ENCODE results near the gene IL19. TPM values are rescaled to one million over a fixed set of nuclear protein-coding genes. Genes with fewer than 3 reads are reported as not detected.

The IL19 gene
- total RNA-seq, 1 experiment from 2014 or later = not detected

GRCh38 chr1:206843626-206844025 lies 73.1 kb downstream of the IL19 start:
- no peak overlapping the region for H2AK5ac ChIP-seq (ENCODE audit: insufficient read length, low read length)
- H2BK20ac ChIP-seq (ENCODE audit: low read depth, low read length, poor library complexity, severe bottlenecking) = no peak overlapping the region
- no peaks in the 10 kb centered on the region for H4K20me1 ChIP-seq (ENCODE audit: control insufficient read depth, insufficient read depth, insufficient read length)
- H3K23me2 ChIP-seq (ENCODE audit: insufficient read length, low read depth, low read length, poor library complexity, severe bottlenecking) = peaks cover 2% of the 10 kb centered on the region
- no peak overlapping the region for H3K56ac ChIP-seq (ENCODE audit: insufficient read length, low read depth, low read length)
- H4K91ac ChIP-seq (ENCODE audit: insufficient read length, low read depth, low read length) = no peak overlapping the region
- no peak for DNase-seq
- H3K9ac ChIP-seq (ENCODE audit: extremely low read depth, insufficient read length, low read length) = no peak overlapping the region
- H3K27ac ChIP-seq (ENCODE audit: insufficient read length, low read depth, low read length) = no peak overlapping the region
- no peak overlapping the region for H3K4ac ChIP-seq (ENCODE audit: low read depth, low read length)
- no peak overlapping the region for H4K5ac ChIP-seq (ENCODE audit: insufficient read length, low read depth, low read length)
- H2AFZ ChIP-seq (ENCODE audit: low read length) = no peak overlapping the region
- no peak overlapping the region for H3K18ac ChIP-seq (ENCODE audit: insufficient read length, low read depth, low read length)
- H3K9me3 ChIP-seq (ENCODE audit: control insufficient read depth, low read depth, low read length) = no peaks in the 10 kb centered on the region
- H3T11ph ChIP-seq (ENCODE audit: low read length) = no peak overlapping the region
- Mint-ChIP-seq H3K9me3 (no peaks in the 10 kb centered on the region), H3K27me3 (ENCODE audit: low read depth) (no peaks in the 10 kb centered on the region), H3K27ac (no peak overlapping the region), H3K36me3 (ENCODE audit: insufficient read depth in 1 of 3, low read depth in 3 of 3) (no peaks in the 10 kb centered on the region; a peak in 1 of 7 replicates), H3K4me1 (no peaks in the 10 kb centered on the region), H3K4me3 (no peak overlapping the region)
- H3K4me2 ChIP-seq (ENCODE audit: insufficient read depth, insufficient read length, low read length) = no peak overlapping the region
- H4K8ac ChIP-seq (replicated peaks; ENCODE audit: insufficient read length, low read depth, low read length) = no peak overlapping the region
- no peaks in the 10 kb centered on the region for H3K4me1 ChIP-seq (ENCODE audit: insufficient read depth, low read length)
- H2BK5ac ChIP-seq (ENCODE audit: insufficient read length, low read length) = no peak overlapping the region
- H3K23ac ChIP-seq (ENCODE audit: insufficient read length, low read depth, low read length) = no peak overlapping the region
- no peak overlapping the region for H2BK120ac ChIP-seq (ENCODE audit: low read depth, low read length, poor library complexity, severe bottlenecking)
- no peak overlapping the region for H3K14ac ChIP-seq (ENCODE audit: insufficient read depth, low read length)
- no peak for TF ChIP-seq CTCF (conservative IDR thresholded peaks at IDR 0.05)
- no peak overlapping the region for H2BK15ac ChIP-seq (ENCODE audit: low read depth, low read length)
- no peaks in the 10 kb centered on the region for H3K27me3 ChIP-seq (ENCODE audit: insufficient read depth, low read length)
- no CpG with 5 or more reads among the region's 4 CpGs for WGBS (ENCODE audit: extremely low coverage, insufficient read length, low lambda C conversion rate)
- no peaks in the 10 kb centered on the region for H3K79me1 ChIP-seq (ENCODE audit: insufficient read depth, low read depth, low read length, poor library complexity, severe bottlenecking)
- H2BK12ac ChIP-seq (ENCODE audit: insufficient read length, low read depth, low read length) = no peak overlapping the region
- no peaks in the 10 kb centered on the region for H3K79me2 ChIP-seq (ENCODE audit: insufficient read depth, low read length)

All from H9 (cell line).